Vagina (tissue), 2 donors: ENCODE results near the gene SLC12A1. TPM values are rescaled to one million over a fixed set of nuclear protein-coding genes. Genes with fewer than 3 reads are reported as not detected.

Source experiments
- DNase-seq, 2 donors: peaks; one replicate each; pipeline ENCODE4 v3.0.0-alpha.2; 2017; ENCODE audit errors: extremely low spot score in 2 of 2
- H3K27ac ChIP-seq: fragments of 200-600 bp; sonication (generic); one replicate; pipeline ENCODE4 v1.5.1; 2019
- H3K27me3 ChIP-seq: fragments of 200-600 bp; sonication (generic); one replicate; pipeline ENCODE4 v1.5.1; 2019
- H3K36me3 ChIP-seq, 2 donors: fragments of 200-600 bp; sonication (generic); one replicate each; pipeline ENCODE4 v1.5.1; 2017 to 2019
- H3K4me1 ChIP-seq: fragments of 200-600 bp; sonication (generic); one replicate; pipeline ENCODE4 v1.5.1; 2019
- H3K4me3 ChIP-seq, 2 donors: fragments of 200-600 bp; sonication (generic); 1 replicate in 1 of 2; 2 replicates in 1 of 2; pipeline ENCODE4 v1.5.1; 2016 to 2019
- H3K9me3 ChIP-seq: fragments of 200-600 bp; sonication (generic); one replicate; pipeline ENCODE4 v1.5.1; 2019
- POLR2A ChIP-seq, 2 donors: fragments of 450-650 bp; IDR thresholded peaks; one replicate each; pipeline ENCODE4 v1.6.1; 2017; ENCODE audit warnings: antibody characterized with exemption in 2 of 2, mild to moderate bottlenecking in 2 of 2, moderate library complexity in 2 of 2
- POLR2AphosphoS5 ChIP-seq, 2 donors: sonication (generic); formaldehyde crosslinking; IDR thresholded peaks; one replicate each; pipeline ENCODE4 v1.9.0; 2017; ENCODE audit warnings: antibody characterized with exemption in 2 of 2, mild to moderate bottlenecking in 2 of 2, low read depth in 1 of 2; ENCODE audit not compliant: insufficient read depth in 1 of 2
- intact Hi-C: fragments of 100-400 bp; cut with DNase I; formaldehyde crosslinking; loops from one replicate; pipeline ENCODE4 v1.15.1; 2023
- total RNA-seq: library from RNA; depleted of rRNA; stranded (reverse); fragments of >200 nt; gene quantifications from one replicate; pipeline ENCODE4 v1.2.3, GENCODE V29; 2016
- TF ChIP-seq, protein P1 (sequence below), 3 experiments: fragments of 450-650 bp in 2 of 3; fragments of 200-600 bp in 1 of 3; sonication (generic) in 1 of 3; IDR thresholded peaks; one replicate each; pipeline ENCODE4 v1.5.1; 2017 to 2019; ENCODE audit warnings: antibody characterized with exemption in 3 of 3, mild to moderate bottlenecking in 2 of 3, moderate library complexity in 2 of 3

SLC12A1 gene
- not detected for total RNA-seq

DNA sequence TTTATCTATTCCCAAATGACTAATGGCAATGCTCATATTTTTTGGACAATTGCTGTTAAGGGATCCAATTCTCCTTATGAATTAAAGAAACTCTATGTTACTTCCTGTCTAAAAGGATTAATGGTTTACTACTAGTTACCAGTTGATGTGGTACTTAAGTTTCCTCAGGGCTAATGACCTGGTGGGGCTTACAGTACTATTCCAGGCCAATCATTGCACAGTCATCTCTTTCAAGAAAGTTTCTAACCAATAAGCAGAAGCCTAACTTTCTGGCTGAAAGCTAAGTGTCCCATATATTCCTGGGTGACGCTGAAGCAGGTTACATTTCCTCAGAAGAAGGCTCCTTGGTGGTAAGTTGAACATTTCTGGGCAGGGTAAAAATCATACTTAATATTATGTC, at the start of gene SLC12A1:
Gene SLC12A1, plus strand, starts transcription at position 322 of the 400 bp plus-strand sequence. CDS start 1,418 bp downstream, outside the sequence.
- intact Hi-C loops = no loop called here
- H3K4me1 ChIP-seq = no peaks in the 10 kb centered on the region
- no peaks in the 10 kb centered on the region for H3K36me3 ChIP-seq
- TF ChIP-seq POLR2A (IDR thresholded peaks at IDR 0.05) (no peak), POLR2AphosphoS5 (IDR thresholded peaks at IDR 0.05; ENCODE audit: insufficient read depth in 1 of 2, low read depth in 1 of 2) (no peak)
- TF ChIP-seq, protein P1, sequence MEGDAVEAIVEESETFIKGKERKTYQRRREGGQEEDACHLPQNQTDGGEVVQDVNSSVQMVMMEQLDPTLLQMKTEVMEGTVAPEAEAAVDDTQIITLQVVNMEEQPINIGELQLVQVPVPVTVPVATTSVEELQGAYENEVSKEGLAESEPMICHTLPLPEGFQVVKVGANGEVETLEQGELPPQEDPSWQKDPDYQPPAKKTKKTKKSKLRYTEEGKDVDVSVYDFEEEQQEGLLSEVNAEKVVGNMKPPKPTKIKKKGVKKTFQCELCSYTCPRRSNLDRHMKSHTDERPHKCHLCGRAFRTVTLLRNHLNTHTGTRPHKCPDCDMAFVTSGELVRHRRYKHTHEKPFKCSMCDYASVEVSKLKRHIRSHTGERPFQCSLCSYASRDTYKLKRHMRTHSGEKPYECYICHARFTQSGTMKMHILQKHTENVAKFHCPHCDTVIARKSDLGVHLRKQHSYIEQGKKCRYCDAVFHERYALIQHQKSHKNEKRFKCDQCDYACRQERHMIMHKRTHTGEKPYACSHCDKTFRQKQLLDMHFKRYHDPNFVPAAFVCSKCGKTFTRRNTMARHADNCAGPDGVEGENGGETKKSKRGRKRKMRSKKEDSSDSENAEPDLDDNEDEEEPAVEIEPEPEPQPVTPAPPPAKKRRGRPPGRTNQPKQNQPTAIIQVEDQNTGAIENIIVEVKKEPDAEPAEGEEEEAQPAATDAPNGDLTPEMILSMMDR (IDR thresholded peaks at IDR 0.05) = no peak
- no peaks in the 10 kb centered on the region for H3K27me3 ChIP-seq
- no peak for DNase-seq
- H3K4me3 ChIP-seq = no peak within 1 kb of the TSS
- H3K9me3 ChIP-seq = no peaks in the 10 kb centered on the region
- H3K27ac ChIP-seq = no peak within 1 kb of the TSS

DNA sequence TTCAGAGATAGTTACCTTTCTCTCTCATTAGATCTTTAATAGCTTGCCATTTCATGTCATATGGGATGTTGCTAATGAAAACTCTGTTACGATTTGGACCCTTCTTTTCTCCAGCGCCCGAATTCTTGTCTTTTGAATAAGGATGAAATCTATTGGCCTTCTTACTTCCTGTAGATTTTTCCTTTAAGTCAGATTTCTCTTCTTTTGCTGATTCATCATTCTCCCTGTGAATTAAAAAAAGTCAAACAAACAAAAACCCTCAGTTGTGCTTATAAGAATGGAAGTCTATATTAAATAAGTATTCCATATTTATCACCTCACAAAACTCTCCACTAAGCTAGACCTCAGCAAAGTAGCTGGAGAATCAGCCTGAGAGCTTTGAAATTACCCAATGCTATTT, 37.5 kb upstream of the SLC12A1 start:
- Histone ChIP-seq H3K9me3 (no peaks in the 10 kb centered on the region), H3K4me1 (no peaks in the 10 kb centered on the region), H3K27ac (no peak overlapping the region), H3K4me3 (no peak overlapping the region), H3K27me3 (no peaks in the 10 kb centered on the region), H3K36me3 (no peaks in the 10 kb centered on the region)
- intact Hi-C loops = no loop called here
- no peak for DNase-seq
- no peak for TF ChIP-seq POLR2A (IDR thresholded peaks at IDR 0.05)
- TF ChIP-seq, protein P1 (IDR thresholded peaks at IDR 0.05) = no peak
- TF ChIP-seq POLR2AphosphoS5 (IDR thresholded peaks at IDR 0.05; ENCODE audit: insufficient read depth in 1 of 2, low read depth in 1 of 2) = no peak

GRCh38 chr15:48170981-48171380, 35.1 kb upstream of the SLC12A1 start:
- no peak overlapping the region for H3K4me3 ChIP-seq
- no peaks in the 10 kb centered on the region for H3K36me3 ChIP-seq
- intact Hi-C loops = no loop called here
- H3K4me1 ChIP-seq = no peaks in the 10 kb centered on the region
- TF ChIP-seq POLR2A (IDR thresholded peaks at IDR 0.05) (no peak), POLR2AphosphoS5 (IDR thresholded peaks at IDR 0.05; ENCODE audit: insufficient read depth in 1 of 2, low read depth in 1 of 2) (no peak)
- TF ChIP-seq, protein P1 (IDR thresholded peaks at IDR 0.05) = no peak
- H3K27me3 ChIP-seq = no peaks in the 10 kb centered on the region
- no peak for DNase-seq
- no peaks in the 10 kb centered on the region for H3K9me3 ChIP-seq
- H3K27ac ChIP-seq = no peak overlapping the region

GRCh38 chr15:48175126-48175525, 31.0 kb upstream of the SLC12A1 start:
- Histone ChIP-seq H3K27me3 (peaks cover 4% of the 10 kb centered on the region), H3K4me3 (no peak overlapping the region), H3K9me3 (no peaks in the 10 kb centered on the region), H3K4me1 (peaks cover 13% of the 10 kb centered on the region), H3K27ac (no peak overlapping the region), H3K36me3 (no peaks in the 10 kb centered on the region)
- TF ChIP-seq POLR2AphosphoS5 (IDR thresholded peaks at IDR 0.05; ENCODE audit: insufficient read depth in 1 of 2, low read depth in 1 of 2) (no peak), POLR2A (IDR thresholded peaks at IDR 0.05) (no peak)
- TF ChIP-seq, protein P1 (IDR thresholded peaks at IDR 0.05) = no peak
- DNase-seq = no peak
- intact Hi-C loops = no loop called here

DNA sequence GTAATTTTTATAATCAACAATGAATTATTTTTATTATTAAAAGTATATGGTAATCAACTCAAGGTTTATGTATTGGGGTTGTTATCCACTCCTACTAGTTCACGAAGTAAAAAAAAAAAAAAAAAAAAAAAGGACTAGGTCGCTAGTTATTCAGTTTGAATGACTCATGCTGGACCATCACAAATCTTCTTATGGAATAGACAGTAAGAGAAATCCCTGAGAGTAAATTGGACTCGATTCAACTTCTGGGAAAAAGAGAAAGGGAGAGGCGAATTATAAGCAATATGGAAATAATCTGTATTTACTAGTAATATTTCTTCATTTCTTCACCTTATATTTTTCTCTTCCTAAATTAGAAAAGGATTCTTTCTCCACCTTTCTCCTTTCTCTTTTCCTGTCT, 30.0 kb upstream of the SLC12A1 start:
- no peak for DNase-seq
- H3K4me1 ChIP-seq = peaks cover 13% of the 10 kb centered on the region
- intact Hi-C loops = no loop called here
- no peaks in the 10 kb centered on the region for H3K36me3 ChIP-seq
- H3K27ac ChIP-seq = no peak overlapping the region
- H3K4me3 ChIP-seq = no peak overlapping the region
- no peaks in the 10 kb centered on the region for H3K9me3 ChIP-seq
- H3K27me3 ChIP-seq = peaks cover 4% of the 10 kb centered on the region
- no peak for TF ChIP-seq POLR2AphosphoS5 (IDR thresholded peaks at IDR 0.05; ENCODE audit: insufficient read depth in 1 of 2, low read depth in 1 of 2)
- TF ChIP-seq, protein P1 (IDR thresholded peaks at IDR 0.05) = no peak
